Measurements from ENCODE around the gene DDX1. TPM values are rescaled to one million over a fixed set of nuclear protein-coding genes. Genes with fewer than 3 reads are reported as not detected.

Gene DDX1
- polyA plus RNA-seq, 3 donors: 14.1 to 35.4 (median 30.1) TPM

- no peaks in the 10 kb centered on the region for H3K36me3 Mint-ChIP-seq
- Histone ChIP-seq H4K20me1 (ENCODE audit: insufficient read depth, low read length) (no peaks in the 10 kb centered on the region), H3K79me2 (ENCODE audit: insufficient read depth, low read length) (no peaks in the 10 kb centered on the region), H3K27me3 (ENCODE audit: control insufficient read depth in 2 of 2, insufficient read depth in 2 of 2, low read length in 2 of 2) (no peaks in the 10 kb centered on the region), H3K4me3 (replicated peaks in 1 of 3; ENCODE audit: low read depth in 2 of 3, low read length in 3 of 3) (no peak overlapping the region), H3K9me3 (replicated peaks in 1 of 2; ENCODE audit: control insufficient read depth in 1 of 2, insufficient read depth in 1 of 2, low read length in 2 of 2) (no peaks in the 10 kb centered on the region), H2AFZ (ENCODE audit: insufficient read depth, low read depth, low read length, poor library complexity, severe bottlenecking) (no peak overlapping the region), H3K36me3 (replicated peaks in 1 of 2; ENCODE audit: control insufficient read depth in 1 of 2, insufficient read depth in 2 of 2, low read length in 2 of 2) (no peaks in the 10 kb centered on the region), H3K4me2 (replicated peaks; ENCODE audit: extremely low read depth, low read length, poor library complexity, severe bottlenecking) (no peak overlapping the region), H3K4me1 (ENCODE audit: control insufficient read depth in 1 of 2, insufficient read depth in 2 of 2, low read length in 2 of 2) (no peaks in the 10 kb centered on the region), H3K27ac (ENCODE audit: low read depth in 1 of 2, low read length in 2 of 2) (no peak overlapping the region), H3K9ac (ENCODE audit: insufficient read depth, low read length, poor library complexity, severe bottlenecking) (no peak overlapping the region)
- peaks cover 1 to 2% (median 1%) of the 10 kb centered on the region in 3 donors for H3K27me3 Mint-ChIP-seq (ENCODE audit: low read depth in 3 of 3)
- peaks cover 4% of the 10 kb centered on the region for H3K4me1 Mint-ChIP-seq
- DNase-seq: no peak
- no peak overlapping the region for H3K4me3 Mint-ChIP-seq
- no peak overlapping the region for H3K27ac Mint-ChIP-seq
- peaks cover 0 to 8% (median 3%) of the 10 kb centered on the region in 7 donors for H3K9me3 Mint-ChIP-seq
- TF ChIP-seq CTCF (IDR thresholded peaks at IDR 0.05): no peak
- WGBS (ENCODE audit: insufficient coverage): no CpG with 5 or more reads among the region's 2 CpGs
- intact Hi-C loops (cut with micrococcal nuclease): no loop called here
Measured at GRCh38 chr2:15661295-15661569, 69.6 kb downstream of the DDX1 start.

GRCh38 chr2:15662026-15662425, 70.4 kb downstream of the DDX1 start:
- H3K27me3 Mint-ChIP-seq (ENCODE audit: low read depth in 3 of 3): peaks cover 1 to 2% (median 1%) of the 10 kb centered on the region in 3 donors
- no peak overlapping the region for H3K27ac Mint-ChIP-seq
- Histone ChIP-seq H3K4me3 (replicated peaks in 1 of 3; ENCODE audit: low read depth in 2 of 3, low read length in 3 of 3) (no peak overlapping the region), H3K4me2 (replicated peaks; ENCODE audit: extremely low read depth, low read length, poor library complexity, severe bottlenecking) (no peak overlapping the region), H2AFZ (ENCODE audit: insufficient read depth, low read depth, low read length, poor library complexity, severe bottlenecking) (no peak overlapping the region), H3K27me3 (ENCODE audit: control insufficient read depth in 2 of 2, insufficient read depth in 2 of 2, low read length in 2 of 2) (no peaks in the 10 kb centered on the region), H3K36me3 (replicated peaks in 1 of 2; ENCODE audit: control insufficient read depth in 1 of 2, insufficient read depth in 2 of 2, low read length in 2 of 2) (no peaks in the 10 kb centered on the region), H3K79me2 (ENCODE audit: insufficient read depth, low read length) (no peaks in the 10 kb centered on the region), H3K9ac (ENCODE audit: insufficient read depth, low read length, poor library complexity, severe bottlenecking) (no peak overlapping the region), H3K27ac (ENCODE audit: low read depth in 1 of 2, low read length in 2 of 2) (no peak overlapping the region), H4K20me1 (ENCODE audit: insufficient read depth, low read length) (no peaks in the 10 kb centered on the region), H3K4me1 (ENCODE audit: control insufficient read depth in 1 of 2, insufficient read depth in 2 of 2, low read length in 2 of 2) (no peaks in the 10 kb centered on the region), H3K9me3 (replicated peaks in 1 of 2; ENCODE audit: control insufficient read depth in 1 of 2, insufficient read depth in 1 of 2, low read length in 2 of 2) (no peaks in the 10 kb centered on the region)
- no CpG with 5 or more reads among the region's 4 CpGs for WGBS (ENCODE audit: insufficient coverage)
- peaks cover 4% of the 10 kb centered on the region for H3K4me1 Mint-ChIP-seq
- DNase-seq: no peak
- TF ChIP-seq CTCF (IDR thresholded peaks at IDR 0.05): no peak
- peaks cover 0 to 8% (median 3%) of the 10 kb centered on the region in 7 donors for H3K9me3 Mint-ChIP-seq
- intact Hi-C loops (cut with micrococcal nuclease): no loop called here
- no peak overlapping the region for H3K4me3 Mint-ChIP-seq
- H3K36me3 Mint-ChIP-seq: no peaks in the 10 kb centered on the region
